Activated T-cell treated with anti-CD3 and anti-CD28 coated beads, Interleukin-2, amount 50 U/mL, for 4 hours (primary cell): Measurements from ENCODE around the gene SLC13A1. TPM values are rescaled to one million over a fixed set of nuclear protein-coding genes. Genes with fewer than 3 reads are reported as not detected.

Experiments
- ATAC-seq, 2 donors: fragments of 200-7000 bp; cut with Tn5 transposase; one replicate each; pipeline ENCODE4 v1.10.0; 2021
- DNase-seq: peaks from one replicate; pipeline ENCODE4 v3.0.0-alpha.2; 2020
- H3K27me3 Mint-ChIP-seq: one replicate; pipeline ENCODE4 v1.8.0; 2021; ENCODE audit warnings: low read depth, mixed read lengths
- H3K36me3 Mint-ChIP-seq: one replicate; pipeline ENCODE4 v1.8.0; 2022; ENCODE audit warnings: mixed read lengths; ENCODE audit not compliant: insufficient read depth
- H3K4me1 Mint-ChIP-seq: one replicate; pipeline ENCODE4 v1.8.0; 2021; ENCODE audit warnings: low read depth, mixed read lengths
- H3K4me3 Mint-ChIP-seq: one replicate; pipeline ENCODE4 v1.8.0; 2021; ENCODE audit warnings: mild to moderate bottlenecking, moderate library complexity, mixed read lengths
- H3K9me3 Mint-ChIP-seq: one replicate; pipeline ENCODE4 v1.8.0; 2021; ENCODE audit warnings: mixed read lengths
- total RNA-seq, 3 donors: library from RNA; stranded (reverse); gene quantifications; one replicate each; pipeline ENCODE4 v1.2.1, GENCODE V29; 2021

The SLC13A1 gene
- total RNA-seq, 3 donors from 2014 or later = not detected

GRCh38 chr7:123210986-123211385, 11.2 kb upstream of the SLC13A1 start:
- ATAC-seq (no peak), DNase-seq (no peak)
- peaks cover 15% of the 10 kb centered on the region for H3K9me3 Mint-ChIP-seq
- H3K36me3 Mint-ChIP-seq = no peaks in the 10 kb centered on the region
- H3K27me3 Mint-ChIP-seq = no peaks in the 10 kb centered on the region
- H3K4me3 Mint-ChIP-seq = no peak overlapping the region
- no peaks in the 10 kb centered on the region for H3K4me1 Mint-ChIP-seq

DNA sequence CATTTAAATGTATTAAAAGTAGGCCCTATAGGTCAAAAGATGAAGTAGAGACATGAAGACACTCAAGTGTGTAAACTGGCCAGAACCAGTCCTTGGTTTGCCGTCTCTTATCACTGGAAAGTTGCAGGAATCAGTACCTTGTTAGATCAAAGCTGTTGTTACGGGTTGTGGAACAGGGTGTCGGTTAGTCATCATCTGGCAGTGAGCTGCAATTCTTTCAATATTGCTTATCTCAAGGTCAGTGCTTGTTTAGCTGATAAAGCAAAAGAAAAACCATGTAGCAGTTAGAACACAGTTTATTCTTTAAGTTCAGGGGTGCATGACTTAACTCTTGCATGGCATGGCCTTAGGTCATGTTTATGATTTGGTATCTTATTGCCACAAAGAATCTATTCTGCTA, 10.0 kb upstream of the SLC13A1 start:
- H3K4me1 Mint-ChIP-seq = no peaks in the 10 kb centered on the region
- DNase-seq (no peak), ATAC-seq (no peak)
- no peaks in the 10 kb centered on the region for H3K27me3 Mint-ChIP-seq
- H3K4me3 Mint-ChIP-seq = no peak overlapping the region
- no peaks in the 10 kb centered on the region for H3K36me3 Mint-ChIP-seq
- H3K9me3 Mint-ChIP-seq = peaks cover 9% of the 10 kb centered on the region

- Mint-ChIP-seq H3K36me3 (no peaks in the 10 kb centered on the region), H3K4me1 (no peaks in the 10 kb centered on the region), H3K4me3 (no peak overlapping the region), H3K9me3 (peaks cover 4% of the 10 kb centered on the region), H3K27me3 (no peaks in the 10 kb centered on the region)
- no peak for DNase-seq
- ATAC-seq = no peak
Measured at GRCh38 chr7:123208793-123209192, 9.0 kb upstream of the SLC13A1 start.

- no peaks in the 10 kb centered on the region for H3K27me3 Mint-ChIP-seq
- no peaks in the 10 kb centered on the region for H3K36me3 Mint-ChIP-seq
- no peaks in the 10 kb centered on the region for H3K4me1 Mint-ChIP-seq
- DNase-seq (no peak), ATAC-seq (no peak)
- H3K9me3 Mint-ChIP-seq = peaks cover 4% of the 10 kb centered on the region
- no peak overlapping the region for H3K4me3 Mint-ChIP-seq
Measured at GRCh38 chr7:123204206-123204835, 4.6 kb upstream of the SLC13A1 start.

GRCh38 chr7:123201901-123202300, 2.1 kb upstream of the SLC13A1 start:
- Mint-ChIP-seq H3K27me3 (no peaks in the 10 kb centered on the region), H3K4me3 (no peak overlapping the region), H3K9me3 (no peaks in the 10 kb centered on the region), H3K36me3 (no peaks in the 10 kb centered on the region), H3K4me1 (no peaks in the 10 kb centered on the region)
- no peak for DNase-seq
- no peak for ATAC-seq

- no peak overlapping the region for H3K4me3 Mint-ChIP-seq
- H3K4me1 Mint-ChIP-seq = no peaks in the 10 kb centered on the region
- no peaks in the 10 kb centered on the region for H3K36me3 Mint-ChIP-seq
- no peaks in the 10 kb centered on the region for H3K9me3 Mint-ChIP-seq
- DNase-seq (no peak), ATAC-seq (no peak)
- H3K27me3 Mint-ChIP-seq = no peaks in the 10 kb centered on the region
Measured at GRCh38 chr7:123198668-123199652, 809 bp downstream of the SLC13A1 start.

- Mint-ChIP-seq H3K4me3 (no peak overlapping the region), H3K36me3 (no peaks in the 10 kb centered on the region), H3K9me3 (no peaks in the 10 kb centered on the region), H3K4me1 (no peaks in the 10 kb centered on the region), H3K27me3 (no peaks in the 10 kb centered on the region)
- ATAC-seq (no peak), DNase-seq (no peak)
Measured at GRCh38 chr7:123198111-123198510, 1.7 kb downstream of the SLC13A1 start.

- Mint-ChIP-seq H3K9me3 (no peaks in the 10 kb centered on the region), H3K27me3 (no peaks in the 10 kb centered on the region), H3K36me3 (no peaks in the 10 kb centered on the region), H3K4me1 (no peaks in the 10 kb centered on the region), H3K4me3 (no peak overlapping the region)
- DNase-seq (no peak), ATAC-seq (no peak)
Measured at GRCh38 chr7:123193235-123193634, 6.5 kb downstream of the SLC13A1 start.

DNA sequence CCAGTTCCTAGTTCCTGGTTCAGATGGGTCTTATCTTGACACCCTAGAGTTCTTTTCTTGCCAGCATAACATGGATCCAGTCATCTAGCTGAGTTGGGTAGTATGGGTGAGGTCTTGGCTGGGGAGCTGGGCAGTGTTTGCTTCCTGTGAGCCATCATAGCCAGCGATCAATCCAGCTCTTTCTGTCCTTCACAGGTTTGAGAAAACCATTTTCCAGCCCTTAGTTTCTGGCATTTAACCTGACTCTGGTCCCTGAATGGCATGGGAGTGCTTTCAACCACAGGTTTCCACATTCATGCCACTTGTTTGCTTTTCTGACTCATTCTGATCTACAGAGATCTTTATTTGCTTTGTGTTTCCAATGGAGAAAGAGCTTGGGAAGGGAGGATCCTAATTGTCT, 8.6 kb downstream of the SLC13A1 start:
- no peak for DNase-seq
- peaks cover 6% of the 10 kb centered on the region for H3K9me3 Mint-ChIP-seq
- no peaks in the 10 kb centered on the region for H3K4me1 Mint-ChIP-seq
- no peak overlapping the region for H3K4me3 Mint-ChIP-seq
- no peaks in the 10 kb centered on the region for H3K36me3 Mint-ChIP-seq
- H3K27me3 Mint-ChIP-seq = no peaks in the 10 kb centered on the region
- ATAC-seq = no peak

DNA sequence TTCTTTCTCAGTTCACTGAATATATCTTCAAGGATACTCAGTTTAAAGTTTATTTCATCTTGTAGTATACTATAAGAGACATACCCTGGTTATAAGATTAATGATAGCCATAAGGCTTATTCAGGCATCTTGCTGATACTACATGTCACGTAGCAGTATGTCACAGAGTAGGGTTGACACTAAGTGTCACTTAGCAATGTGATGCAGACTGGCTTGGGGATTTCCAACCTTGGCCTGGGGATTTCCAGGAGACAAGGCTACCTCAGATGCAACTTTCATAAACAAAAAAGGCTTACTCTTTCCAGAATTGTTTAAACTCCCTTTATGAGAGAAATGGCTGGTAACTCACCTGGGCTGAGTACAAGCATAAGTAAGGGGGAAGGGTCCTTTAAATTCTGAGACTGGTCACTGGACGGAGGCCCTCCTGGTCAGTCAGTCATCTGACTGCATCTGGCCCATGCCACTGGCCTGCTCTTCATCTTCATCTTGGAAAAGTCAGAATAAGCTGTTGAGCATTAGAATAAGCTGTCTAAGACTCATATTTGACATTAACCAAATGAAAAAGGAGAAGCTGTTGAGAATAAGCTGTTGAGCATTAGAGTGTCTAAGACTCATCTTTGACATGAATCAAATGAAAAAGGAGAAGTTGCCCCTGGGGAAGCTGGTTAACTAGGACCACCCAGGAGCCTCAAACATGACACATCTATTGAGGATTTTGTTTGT, 9.5 kb downstream of the SLC13A1 start:
- DNase-seq (no peak), ATAC-seq (peak in 1 of 2 donors; percentile 37)
- Mint-ChIP-seq H3K27me3 (no peaks in the 10 kb centered on the region), H3K9me3 (peaks cover 6% of the 10 kb centered on the region), H3K36me3 (no peaks in the 10 kb centered on the region), H3K4me3 (no peak overlapping the region), H3K4me1 (no peaks in the 10 kb centered on the region)

DNA sequence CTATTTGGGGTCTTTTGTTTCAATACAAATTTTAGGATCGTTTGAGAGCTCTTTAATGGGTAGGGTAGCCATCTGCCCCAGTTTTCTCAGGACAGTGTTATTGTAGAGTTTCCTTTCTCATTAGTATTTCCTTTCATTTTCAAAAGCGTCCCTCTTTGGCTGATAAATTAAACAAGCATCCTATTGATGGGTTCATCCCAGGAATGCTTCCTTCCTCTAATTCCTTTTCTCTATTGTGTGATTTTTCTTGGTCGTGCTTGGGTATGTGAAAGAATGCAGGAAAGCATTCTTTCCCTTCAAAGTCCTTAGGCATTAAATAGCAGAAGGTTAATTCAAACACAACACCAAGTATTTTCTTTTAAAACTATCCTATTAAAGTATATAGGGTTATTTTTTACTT, 14.0 kb downstream of the SLC13A1 start:
- no peaks in the 10 kb centered on the region for H3K36me3 Mint-ChIP-seq
- H3K9me3 Mint-ChIP-seq = peaks cover 10% of the 10 kb centered on the region
- H3K4me1 Mint-ChIP-seq = no peaks in the 10 kb centered on the region
- H3K27me3 Mint-ChIP-seq = no peaks in the 10 kb centered on the region
- H3K4me3 Mint-ChIP-seq = no peak overlapping the region
- DNase-seq (no peak), ATAC-seq (no peak)

DNA sequence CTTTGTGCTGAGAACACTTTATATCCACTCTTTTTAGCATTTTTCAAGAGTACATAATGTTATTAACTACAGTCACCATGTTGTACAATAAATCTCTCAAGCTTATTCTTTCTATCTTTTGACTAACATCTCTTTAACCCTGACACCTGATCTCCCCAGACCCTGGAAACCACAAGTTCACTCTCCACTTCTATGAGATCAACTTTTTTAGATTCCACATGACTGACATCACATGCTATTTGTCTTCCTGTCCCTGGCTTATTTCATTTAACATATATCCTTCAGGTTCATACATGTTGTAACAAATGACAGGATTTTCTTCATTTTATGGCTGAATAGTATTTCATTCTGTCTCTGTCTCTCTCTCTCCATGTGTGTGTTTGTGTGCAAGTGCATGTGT, 15.5 kb downstream of the SLC13A1 start:
- no peaks in the 10 kb centered on the region for H3K27me3 Mint-ChIP-seq
- no peak for ATAC-seq
- H3K9me3 Mint-ChIP-seq = peaks cover 14% of the 10 kb centered on the region

GRCh38 chr7:123183431-123183830, 16.3 kb downstream of the SLC13A1 start:
- Mint-ChIP-seq H3K4me3 (no peak overlapping the region), H3K36me3 (no peaks in the 10 kb centered on the region), H3K27me3 (no peaks in the 10 kb centered on the region), H3K9me3 (peaks cover 16% of the 10 kb centered on the region), H3K4me1 (no peaks in the 10 kb centered on the region)
- no peak for DNase-seq
- no peak for ATAC-seq

More for the DNA sequence above, 15.5 kb downstream of the SLC13A1 start:
- no peak for DNase-seq
- H3K36me3 Mint-ChIP-seq = no peaks in the 10 kb centered on the region
- H3K4me3 Mint-ChIP-seq = no peak overlapping the region
- no peaks in the 10 kb centered on the region for H3K4me1 Mint-ChIP-seq

DNA sequence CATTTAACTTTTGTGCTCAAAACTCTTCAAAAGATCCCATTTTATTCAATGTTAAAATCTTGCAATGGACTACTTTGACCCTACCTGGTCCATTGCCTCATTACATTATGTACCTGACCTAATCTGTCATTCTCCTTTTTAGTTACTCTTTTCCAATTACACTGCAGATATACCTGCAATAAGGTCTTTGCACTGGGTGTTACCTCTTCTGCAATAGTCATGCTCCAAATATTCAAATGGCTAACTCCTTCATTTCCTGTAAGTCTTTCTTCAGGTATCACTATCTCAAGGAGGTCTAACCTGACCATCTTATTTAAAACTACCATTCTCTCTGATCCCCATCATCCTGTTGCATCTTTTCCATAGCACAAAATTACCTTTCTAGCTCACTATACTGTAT, 22.3 kb downstream of the SLC13A1 start:
- H3K27me3 Mint-ChIP-seq = no peaks in the 10 kb centered on the region
- H3K4me1 Mint-ChIP-seq = no peaks in the 10 kb centered on the region
- H3K36me3 Mint-ChIP-seq = no peaks in the 10 kb centered on the region
- no peak for DNase-seq
- peaks cover 23% of the 10 kb centered on the region for H3K9me3 Mint-ChIP-seq
- no peak overlapping the region for H3K4me3 Mint-ChIP-seq
- ATAC-seq = no peak
